HepG2 (cell line): ENCODE measurements around the gene BTK.

Experiments used
- ARID3A ChIP-seq: IDR thresholded peaks from 2 replicates; pipeline ENCODE4 v1.6.1; 2012; ENCODE audit warnings: low read depth, low read length, improper control_type of control experiment
- CTCF ChIP-seq: sonication (generic); formaldehyde crosslinking; IDR thresholded peaks from 2 replicates; pipeline ENCODE4 v1.5.0; 2020; ENCODE audit warnings: mild to moderate bottlenecking, missing genetic modification reagents, moderate library complexity
- NFRKB ChIP-seq: fragments of 450-650 bp; IDR thresholded peaks from 2 replicates; pipeline ENCODE4 v1.6.1; 2017
- TBP ChIP-seq: sonication (generic); formaldehyde crosslinking; IDR thresholded peaks from 2 replicates; pipeline ENCODE4 v1.5.0; 2020; ENCODE audit warnings: missing genetic modification reagents
- ZNF33A ChIP-seq: sonication (generic); formaldehyde crosslinking; IDR thresholded peaks from 2 replicates; pipeline ENCODE4 v1.5.1; 2020; ENCODE audit warnings: missing genetic modification reagents, mild to moderate bottlenecking, moderate library complexity, borderline replicate concordance

GRCh38 chrX:101407167-101407747 lies 21.3 kb upstream of the BTK start:
- no peak for TF ChIP-seq CTCF (CRISPR knock-in tag)
- no peak for TF ChIP-seq ARID3A
- TF ChIP-seq TBP (CRISPR knock-in tag) = no peak
- no peak for TF ChIP-seq NFRKB
- TF ChIP-seq ZNF33A (CRISPR knock-in tag) = no peak
